HEK293T (cell line): ENCODE data around the gene KMT2B.

Experiments used
- BHLHE40 ChIP-seq: fragments of 450-650 bp; IDR thresholded peaks from 2 replicates; pipeline ENCODE4 v1.6.1; 2016; ENCODE audit warnings: mild to moderate bottlenecking, moderate library complexity, borderline replicate concordance
- LEF1 ChIP-seq: fragments of 450-650 bp; IDR thresholded peaks from 2 replicates; pipeline ENCODE4 v1.6.1; 2017; ENCODE audit warnings: mild to moderate bottlenecking, borderline replicate concordance
- NFRKB ChIP-seq: fragments of 450-650 bp; IDR thresholded peaks from 2 replicates; pipeline ENCODE4 v1.6.1; 2016; ENCODE audit warnings: mild to moderate bottlenecking, moderate library complexity
- SP1 ChIP-seq: fragments of 450-650 bp; IDR thresholded peaks from 2 replicates; pipeline ENCODE4 v1.6.1; 2017
- TF ChIP-seq, protein P1 (sequence below): fragments of 450-650 bp; IDR thresholded peaks from 2 replicates; pipeline ENCODE4 v1.6.1; 2016

DNA sequence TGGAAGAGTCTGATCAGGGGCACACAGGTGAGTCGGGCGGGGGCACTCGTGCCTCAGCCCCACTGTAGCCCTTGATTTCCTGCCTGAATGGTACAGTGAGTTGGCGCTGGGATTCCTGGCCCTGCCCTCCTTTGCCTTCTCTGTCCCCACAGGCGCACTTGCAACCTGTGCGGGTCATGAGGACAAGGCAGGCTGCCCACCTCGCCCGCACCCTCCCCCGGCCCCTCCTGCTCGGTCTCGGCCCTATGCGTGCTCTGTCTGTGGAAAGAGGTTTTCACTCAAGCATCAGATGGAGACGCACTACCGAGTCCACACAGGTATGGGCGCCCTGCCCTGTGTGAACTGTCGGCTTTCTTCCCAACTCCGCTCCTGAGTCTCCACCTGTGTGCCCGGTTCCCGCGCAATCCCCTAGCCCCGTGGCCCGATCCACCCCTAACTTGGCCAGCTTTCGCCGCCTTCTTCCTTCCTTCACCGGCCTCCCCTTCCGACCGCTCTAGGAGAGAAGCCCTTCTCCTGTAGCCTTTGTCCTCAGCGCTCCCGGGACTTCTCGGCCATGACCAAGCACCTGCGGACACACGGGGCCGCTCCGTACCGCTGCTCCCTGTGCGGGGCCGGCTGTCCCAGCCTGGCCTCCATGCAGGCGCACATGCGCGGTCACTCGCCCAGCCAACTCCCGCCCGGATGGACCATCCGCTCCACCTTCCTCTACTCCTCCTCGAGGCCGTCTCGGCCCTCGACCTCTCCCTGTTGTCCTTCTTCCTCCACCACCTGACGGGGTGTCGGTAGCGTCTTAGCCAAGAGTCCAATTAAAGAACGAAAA lies 1.6 kb upstream of the KMT2B start:
- TF ChIP-seq SP1, result no peak
- TF ChIP-seq, protein P1, sequence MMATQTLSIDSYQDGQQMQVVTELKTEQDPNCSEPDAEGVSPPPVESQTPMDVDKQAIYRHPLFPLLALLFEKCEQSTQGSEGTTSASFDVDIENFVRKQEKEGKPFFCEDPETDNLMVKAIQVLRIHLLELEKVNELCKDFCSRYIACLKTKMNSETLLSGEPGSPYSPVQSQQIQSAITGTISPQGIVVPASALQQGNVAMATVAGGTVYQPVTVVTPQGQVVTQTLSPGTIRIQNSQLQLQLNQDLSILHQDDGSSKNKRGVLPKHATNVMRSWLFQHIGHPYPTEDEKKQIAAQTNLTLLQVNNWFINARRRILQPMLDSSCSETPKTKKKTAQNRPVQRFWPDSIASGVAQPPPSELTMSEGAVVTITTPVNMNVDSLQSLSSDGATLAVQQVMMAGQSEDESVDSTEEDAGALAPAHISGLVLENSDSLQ, result no peak
- no peak for TF ChIP-seq LEF1
- TF ChIP-seq NFRKB, result no peak
- TF ChIP-seq BHLHE40, result no peak
